HEK293T (cell line): ENCODE data around the gene ZNF791.

Experiments
- CTCF ChIA-PET: fragments of 350-600 bp; formaldehyde crosslinking; extraction: SDS; loops from one replicate; lab custom pipeline; 2021; ENCODE audit warnings: antibody characterized with exemption, inconsistent platforms; lab: Yijun Ruan, JAX
- POLR2A ChIA-PET: fragments of 350-600 bp; formaldehyde crosslinking; extraction: SDS; loops from one replicate; lab custom pipeline; 2020; ENCODE audit warnings: antibody characterized with exemption, inconsistent platforms; lab: Yijun Ruan, JAX
- DNase-seq: peaks from one replicate; pipeline ENCODE4 v3.0.0; 2012; ENCODE audit warnings: mixed read lengths; ENCODE audit errors: extremely low spot score
- ARNT ChIP-seq: fragments of 450-650 bp; IDR thresholded peaks from 2 replicates; pipeline ENCODE4 v1.6.1; 2017; ENCODE audit warnings: mild to moderate bottlenecking
- BHLHE40 ChIP-seq: fragments of 450-650 bp; IDR thresholded peaks from 2 replicates; pipeline ENCODE4 v1.6.1; 2016; ENCODE audit warnings: mild to moderate bottlenecking, moderate library complexity, borderline replicate concordance
- CTBP1 ChIP-seq: fragments of 450-650 bp; IDR thresholded peaks from 2 replicates; pipeline ENCODE4 v1.6.1; 2016; ENCODE audit warnings: borderline replicate concordance
- ELF4 ChIP-seq: fragments of 450-650 bp; IDR thresholded peaks from 2 replicates; pipeline ENCODE4 v1.6.1; 2017; ENCODE audit warnings: antibody characterized with exemption
- FOXA1 ChIP-seq: fragments of 450-650 bp; IDR thresholded peaks from 2 replicates; pipeline ENCODE4 v1.6.1; 2016; ENCODE audit warnings: mild to moderate bottlenecking
- FOXK2 ChIP-seq: fragments of 450-650 bp; IDR thresholded peaks from 2 replicates; pipeline ENCODE4 v1.6.1; 2016; ENCODE audit warnings: mild to moderate bottlenecking
- FOXM1 ChIP-seq: fragments of 450-650 bp; IDR thresholded peaks from 2 replicates; pipeline ENCODE4 v1.6.1; 2017; ENCODE audit warnings: mild to moderate bottlenecking, borderline replicate concordance
- HDGF ChIP-seq: fragments of 450-650 bp; IDR thresholded peaks from 2 replicates; pipeline ENCODE4 v1.6.1; 2017; ENCODE audit warnings: antibody characterized with exemption, borderline replicate concordance
- L3MBTL2 ChIP-seq: fragments of 450-650 bp; conservative IDR thresholded peaks from 2 replicates; pipeline ENCODE4 v1.6.1; 2016; ENCODE audit warnings: mild to moderate bottlenecking
- LEF1 ChIP-seq: fragments of 450-650 bp; IDR thresholded peaks from 2 replicates; pipeline ENCODE4 v1.6.1; 2017; ENCODE audit warnings: mild to moderate bottlenecking, borderline replicate concordance
- NFRKB ChIP-seq: fragments of 450-650 bp; IDR thresholded peaks from 2 replicates; pipeline ENCODE4 v1.6.1; 2016; ENCODE audit warnings: mild to moderate bottlenecking, moderate library complexity
- SP1 ChIP-seq: fragments of 450-650 bp; IDR thresholded peaks from 2 replicates; pipeline ENCODE4 v1.6.1; 2017
- SUZ12 ChIP-seq: fragments of 450-650 bp; IDR thresholded peaks from 2 replicates; pipeline ENCODE4 v1.6.1; 2016; ENCODE audit warnings: mild to moderate bottlenecking
- TARDBP ChIP-seq: fragments of 450-650 bp; IDR thresholded peaks from 2 replicates; pipeline ENCODE4 v1.6.1; 2016
- ZNF384 ChIP-seq: fragments of 450-650 bp; IDR thresholded peaks from 2 replicates; pipeline ENCODE4 v1.6.1; 2016
- TF ChIP-seq, protein P1 (sequence below): fragments of 450-650 bp; IDR thresholded peaks from 2 replicates; pipeline ENCODE4 v1.6.1; 2016

The ZNF791 gene

DNA sequence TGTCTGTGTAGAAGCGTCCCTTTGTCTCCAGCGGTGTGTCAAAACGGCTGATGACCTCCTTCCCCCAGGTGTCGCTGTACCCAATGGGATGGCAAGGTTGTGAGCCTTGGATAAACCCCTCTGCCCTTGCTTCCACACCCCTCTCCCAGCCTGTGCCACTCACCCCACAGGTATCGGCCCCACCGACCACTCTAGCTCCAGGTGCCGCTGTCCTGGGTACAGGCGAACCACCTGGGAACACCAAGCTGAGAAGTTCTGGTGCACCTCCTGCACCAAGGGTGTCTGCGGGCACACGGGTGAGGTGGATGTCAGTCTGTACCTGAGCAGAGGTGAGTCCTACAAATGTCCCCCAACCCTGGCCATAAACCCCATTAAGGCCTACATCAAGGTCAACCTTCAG is 39.2 kb downstream of the ZNF791 start:
- ChIA-PET CTCF (no interaction called here), POLR2A (interaction anchor here (1.6 kb wide), 1 partner anchor 9 kb away, joined by 4 read pairs; no protein-coding TSS in a partner anchor)
- TF ChIP-seq FOXA1 (no peak), ZNF384 (no peak), FOXM1 (no peak), ELF4 (no peak), ARNT (no peak), CTBP1 (no peak), SUZ12 (no peak), BHLHE40 (no peak), L3MBTL2 (no peak), NFRKB (no peak), FOXK2 (no peak), LEF1 (no peak), TARDBP (no peak), HDGF (no peak), SP1 (no peak)
- TF ChIP-seq, protein P1, sequence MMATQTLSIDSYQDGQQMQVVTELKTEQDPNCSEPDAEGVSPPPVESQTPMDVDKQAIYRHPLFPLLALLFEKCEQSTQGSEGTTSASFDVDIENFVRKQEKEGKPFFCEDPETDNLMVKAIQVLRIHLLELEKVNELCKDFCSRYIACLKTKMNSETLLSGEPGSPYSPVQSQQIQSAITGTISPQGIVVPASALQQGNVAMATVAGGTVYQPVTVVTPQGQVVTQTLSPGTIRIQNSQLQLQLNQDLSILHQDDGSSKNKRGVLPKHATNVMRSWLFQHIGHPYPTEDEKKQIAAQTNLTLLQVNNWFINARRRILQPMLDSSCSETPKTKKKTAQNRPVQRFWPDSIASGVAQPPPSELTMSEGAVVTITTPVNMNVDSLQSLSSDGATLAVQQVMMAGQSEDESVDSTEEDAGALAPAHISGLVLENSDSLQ, result no peak
- DNase-seq, result no peak

GRCh38 chr19:12652219-12652618 is 41.5 kb downstream of the ZNF791 start:
- TF ChIP-seq NFRKB (no peak), TARDBP (no peak), CTBP1 (no peak), ZNF384 (no peak), L3MBTL2 (no peak), SUZ12 (no peak), SP1 (no peak), BHLHE40 (no peak), FOXM1 (no peak), ELF4 (no peak)
- ChIA-PET CTCF (no interaction called here), POLR2A (no interaction called here)
- DNase-seq, result no peak

DNA sequence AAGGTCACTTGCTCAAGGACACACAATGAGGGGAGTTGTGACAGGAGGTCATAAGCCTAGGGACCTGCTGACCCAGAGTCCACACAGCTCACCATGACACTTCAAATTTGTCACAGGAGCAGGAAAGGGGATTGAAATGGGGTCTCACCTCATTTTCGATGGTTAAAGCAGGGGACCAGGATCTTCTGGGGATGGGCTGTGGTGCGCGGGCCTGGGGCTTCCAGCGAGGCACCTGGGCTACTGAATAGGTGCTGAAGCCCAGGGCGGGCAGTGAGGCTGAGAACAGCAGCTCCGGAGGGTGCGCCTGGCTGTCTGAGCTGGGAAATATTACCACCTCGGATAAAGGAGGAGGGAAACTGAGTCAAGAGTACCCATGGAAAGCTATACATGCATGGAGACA is 44.8 kb downstream of the ZNF791 start:
- POLR2A ChIA-PET, result interaction anchor here (1.2 kb wide), 1 partner anchor 11 kb away, joined by 4 read pairs; the partner anchor contains the start of genes MAN2B1 and WDR83
- DNase-seq, result no peak
- CTCF ChIA-PET, result no interaction called here
- TF ChIP-seq, protein P1, result no peak
- TF ChIP-seq LEF1 (no peak), ELF4 (no peak), BHLHE40 (no peak), FOXM1 (no peak), CTBP1 (no peak), FOXA1 (no peak), SUZ12 (no peak), TARDBP (no peak), SP1 (no peak)

- CTCF ChIA-PET, result no interaction called here
- DNase-seq, result peak; percentile 47
Measured at GRCh38 chr19:12656899-12657571, 46.3 kb downstream of the ZNF791 start.

GRCh38 chr19:12657966-12658365 is 47.2 kb downstream of the ZNF791 start:
- CTCF ChIA-PET, result no interaction called here
- POLR2A ChIA-PET, result no interaction called here

More at GRCh38 chr19:12656899-12657571, 46.3 kb downstream of the ZNF791 start:
- POLR2A ChIA-PET, result no interaction called here
- TF ChIP-seq FOXA1 (no peak), ZNF384 (no peak), SUZ12 (no peak), BHLHE40 (no peak), L3MBTL2 (no peak), HDGF (no peak), ELF4 (no peak), LEF1 (no peak), CTBP1 (no peak), FOXM1 (no peak), NFRKB (no peak), SP1 (no peak)
- TF ChIP-seq, protein P1, result no peak

DNA sequence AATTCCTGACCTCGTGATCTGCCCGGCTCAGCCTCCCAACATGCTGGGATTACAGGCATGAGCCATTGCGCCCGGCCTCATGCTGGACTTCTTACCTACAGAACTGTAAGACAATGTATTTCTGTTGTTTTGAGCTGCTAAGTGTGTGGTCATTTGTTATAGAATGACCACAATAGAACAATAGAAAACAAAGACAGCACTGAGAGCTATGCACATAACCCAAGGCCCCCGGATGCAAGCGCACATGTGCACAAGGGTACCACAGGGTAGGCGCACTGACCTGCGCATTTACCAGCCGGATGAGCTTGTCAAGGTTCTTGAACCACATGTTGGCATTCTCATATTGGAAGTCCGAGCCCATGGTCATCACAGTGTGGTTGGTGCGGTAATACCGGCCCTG is 50.3 kb downstream of the ZNF791 start:
- no peak for DNase-seq
- no peak for TF ChIP-seq BHLHE40
- TF ChIP-seq L3MBTL2, result no peak
- no peak for TF ChIP-seq CTBP1
- no peak for TF ChIP-seq FOXA1
- TF ChIP-seq LEF1, result no peak
- no peak for TF ChIP-seq FOXM1
- TF ChIP-seq ELF4, result no peak
- no peak for TF ChIP-seq NFRKB
- TF ChIP-seq ZNF384, result no peak
- TF ChIP-seq ARNT, result no peak
- POLR2A ChIA-PET, result no interaction called here
- CTCF ChIA-PET, result no interaction called here

More at GRCh38 chr19:12657966-12658365, 47.2 kb downstream of the ZNF791 start:
- TF ChIP-seq HDGF, result no peak
- TF ChIP-seq LEF1, result no peak
- TF ChIP-seq FOXA1, result no peak
- no peak for TF ChIP-seq CTBP1
- TF ChIP-seq SUZ12, result no peak
- TF ChIP-seq, protein P1, result no peak
- no peak for DNase-seq
